ENCODE measurements around the gene EPS8.
A peak's percentile ranks its signal among the peaks of the same experiment; 100 is the strongest.
"Not testable (repeated sequence)": the region's sequence is repeated elsewhere in the genome, so short reads cannot be mapped to it uniquely, and the experiment has no call there.

The EPS8 gene

DNA sequence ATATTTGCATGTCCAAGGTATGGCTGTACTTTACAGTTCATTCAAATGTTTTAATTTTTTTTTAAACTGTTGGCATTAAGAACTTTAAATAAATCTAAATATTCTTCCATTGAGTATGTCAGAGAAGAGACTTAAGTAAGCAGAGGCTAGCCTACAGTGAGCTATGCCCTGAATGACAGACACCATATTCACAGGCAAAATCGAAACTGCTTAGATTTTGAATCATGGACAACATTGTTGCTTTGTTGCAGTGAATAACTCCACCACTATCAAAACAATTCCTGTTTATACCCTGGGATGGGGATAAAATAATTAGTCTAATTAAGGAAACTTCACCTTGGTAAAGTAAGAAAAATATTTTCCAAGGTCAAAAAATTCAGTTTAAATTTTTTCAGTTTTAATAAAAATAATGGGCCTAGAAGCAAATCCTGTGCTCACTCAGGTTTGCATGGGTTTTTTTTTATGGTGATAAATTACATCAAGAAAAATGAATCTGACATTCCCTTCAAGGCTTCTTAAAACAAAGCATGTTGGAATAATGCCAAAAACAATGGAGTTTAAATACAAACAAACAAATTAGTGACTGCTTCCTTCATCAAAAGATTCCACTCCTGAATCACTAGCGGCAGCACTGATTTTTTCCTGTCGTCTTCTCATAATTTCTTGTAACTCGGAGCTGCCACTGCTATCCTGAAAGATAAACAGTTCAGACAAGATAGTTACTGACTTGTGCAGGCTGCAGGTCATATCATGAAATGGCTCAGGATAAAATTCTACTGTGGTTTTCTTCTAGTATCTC, 168.2 kb downstream of the EPS8 start:
- no peak overlapping the region for H3K4me3 ChIP-seq (ENCODE audit: low read length)
- no peaks in the 10 kb centered on the region for H3K36me3 ChIP-seq (replicated peaks; ENCODE audit: insufficient read depth, low read length)

DNA sequence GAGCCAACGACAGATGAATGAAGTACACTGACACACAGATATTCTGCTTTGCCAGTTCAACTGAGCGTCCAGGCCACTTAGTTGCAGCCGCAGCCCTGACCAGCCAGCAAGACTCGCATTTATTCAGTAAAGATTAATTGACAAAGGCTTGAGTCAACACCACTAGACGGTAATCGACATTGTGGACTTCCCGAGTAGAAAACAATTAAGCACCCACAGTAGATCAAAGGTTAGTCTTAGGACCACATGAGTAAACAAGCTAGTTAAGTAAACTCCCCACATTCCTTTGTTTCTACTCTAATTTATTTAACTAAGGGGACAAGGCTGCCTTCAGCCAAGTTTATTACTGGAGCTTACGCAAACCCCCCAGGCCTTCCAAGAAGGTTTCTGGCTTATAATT, 172.7 kb downstream of the EPS8 start:
- DNase-seq; H2AFZ ChIP-seq (ENCODE audit: low read length); H3K4me1 ChIP-seq (ENCODE audit: low read length); H4K20me1 ChIP-seq (ENCODE audit: insufficient read depth, low read length); H3K4me2 ChIP-seq (ENCODE audit: low read depth, low read length); H3F3A ChIP-seq (ENCODE audit: insufficient read depth, low read length); H3K9me2 ChIP-seq (replicated peaks; ENCODE audit: insufficient read depth, low read length); H3K9ac ChIP-seq (ENCODE audit: low read length); H3K4me3 ChIP-seq (ENCODE audit: low read length); H3K36me3 ChIP-seq (replicated peaks; ENCODE audit: insufficient read depth, low read length); H3K27me3 ChIP-seq (replicated peaks; ENCODE audit: insufficient read depth, low read length); H3K27ac ChIP-seq (ENCODE audit: low read length); H3K9me3 ChIP-seq (replicated peaks; ENCODE audit: insufficient read depth, low read length); H3K79me2 ChIP-seq (ENCODE audit: low read length): not testable (repeated sequence)

More for the DNA sequence above, 168.2 kb downstream of the EPS8 start:
- Histone ChIP-seq H2AFZ (ENCODE audit: low read length) (no peak overlapping the region), H4K20me1 (ENCODE audit: insufficient read depth, low read length) (no peaks in the 10 kb centered on the region), H3F3A (ENCODE audit: insufficient read depth, low read length) (no peaks in the 10 kb centered on the region), H3K4me2 (ENCODE audit: low read depth, low read length) (no peak overlapping the region), H3K9me2 (replicated peaks; ENCODE audit: insufficient read depth, low read length) (no peaks in the 10 kb centered on the region), H3K27ac (ENCODE audit: low read length) (no peak overlapping the region), H3K4me1 (ENCODE audit: low read length) (no peaks in the 10 kb centered on the region), H3K79me2 (ENCODE audit: low read length) (no peaks in the 10 kb centered on the region), H3K27me3 (replicated peaks; ENCODE audit: insufficient read depth, low read length) (no peaks in the 10 kb centered on the region), H3K9ac (ENCODE audit: low read length) (no peak overlapping the region), H3K9me3 (replicated peaks; ENCODE audit: insufficient read depth, low read length) (no peaks in the 10 kb centered on the region)
- TF ChIP-seq, protein P1, sequence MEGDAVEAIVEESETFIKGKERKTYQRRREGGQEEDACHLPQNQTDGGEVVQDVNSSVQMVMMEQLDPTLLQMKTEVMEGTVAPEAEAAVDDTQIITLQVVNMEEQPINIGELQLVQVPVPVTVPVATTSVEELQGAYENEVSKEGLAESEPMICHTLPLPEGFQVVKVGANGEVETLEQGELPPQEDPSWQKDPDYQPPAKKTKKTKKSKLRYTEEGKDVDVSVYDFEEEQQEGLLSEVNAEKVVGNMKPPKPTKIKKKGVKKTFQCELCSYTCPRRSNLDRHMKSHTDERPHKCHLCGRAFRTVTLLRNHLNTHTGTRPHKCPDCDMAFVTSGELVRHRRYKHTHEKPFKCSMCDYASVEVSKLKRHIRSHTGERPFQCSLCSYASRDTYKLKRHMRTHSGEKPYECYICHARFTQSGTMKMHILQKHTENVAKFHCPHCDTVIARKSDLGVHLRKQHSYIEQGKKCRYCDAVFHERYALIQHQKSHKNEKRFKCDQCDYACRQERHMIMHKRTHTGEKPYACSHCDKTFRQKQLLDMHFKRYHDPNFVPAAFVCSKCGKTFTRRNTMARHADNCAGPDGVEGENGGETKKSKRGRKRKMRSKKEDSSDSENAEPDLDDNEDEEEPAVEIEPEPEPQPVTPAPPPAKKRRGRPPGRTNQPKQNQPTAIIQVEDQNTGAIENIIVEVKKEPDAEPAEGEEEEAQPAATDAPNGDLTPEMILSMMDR (IDR thresholded peaks at IDR 0.05; ENCODE audit: low read length): no peak
- TF ChIP-seq EZH2phosphoT487 (IDR thresholded peaks at IDR 0.05; ENCODE audit: low read length) (no peak), EZH2 (optimal IDR thresholded peaks at IDR 0.05; ENCODE audit: low read depth, low read length) (no peak)
- peak; percentile 18 for DNase-seq

DNA sequence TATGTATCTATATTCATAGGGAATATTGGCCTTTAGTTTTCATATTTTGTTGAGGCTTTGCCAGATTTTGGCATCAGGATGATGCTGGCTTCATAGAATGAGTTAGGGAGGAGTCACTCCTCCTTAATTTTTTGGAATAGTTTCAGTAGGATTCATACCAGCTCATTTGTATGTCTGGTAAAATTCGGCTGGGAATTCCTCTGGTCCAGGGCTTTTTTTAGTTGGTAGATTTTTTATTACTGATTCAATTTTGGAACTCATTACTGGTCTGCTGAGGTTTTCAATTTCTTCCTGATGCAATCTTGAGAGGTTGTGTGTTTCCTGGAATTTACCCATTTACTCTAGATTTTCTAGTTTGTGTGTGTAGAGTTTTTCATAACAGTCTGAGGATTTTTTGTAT, 175.2 kb downstream of the EPS8 start:
- Histone ChIP-seq H3K4me1 (ENCODE audit: low read length) (no peaks in the 10 kb centered on the region), H4K20me1 (ENCODE audit: insufficient read depth, low read length) (no peaks in the 10 kb centered on the region), H3K4me2 (ENCODE audit: low read depth, low read length) (no peak overlapping the region), H3F3A (ENCODE audit: insufficient read depth, low read length) (no peaks in the 10 kb centered on the region), H3K27me3 (replicated peaks; ENCODE audit: insufficient read depth, low read length) (no peaks in the 10 kb centered on the region), H3K9me2 (replicated peaks; ENCODE audit: insufficient read depth, low read length) (no peaks in the 10 kb centered on the region), H3K9ac (ENCODE audit: low read length) (no peak overlapping the region), H3K79me2 (ENCODE audit: low read length) (no peaks in the 10 kb centered on the region), H3K36me3 (replicated peaks; ENCODE audit: insufficient read depth, low read length) (no peaks in the 10 kb centered on the region), H2AFZ (ENCODE audit: low read length) (no peak overlapping the region), H3K9me3 (replicated peaks; ENCODE audit: insufficient read depth, low read length) (no peaks in the 10 kb centered on the region), H3K4me3 (ENCODE audit: low read length) (no peak overlapping the region), H3K27ac (ENCODE audit: low read length) (no peak overlapping the region)
- TF ChIP-seq EZH2phosphoT487 (IDR thresholded peaks at IDR 0.05; ENCODE audit: low read length) (no peak), EZH2 (optimal IDR thresholded peaks at IDR 0.05; ENCODE audit: low read depth, low read length) (no peak)
- TF ChIP-seq, protein P1 (IDR thresholded peaks at IDR 0.05; ENCODE audit: low read length): no peak
- DNase-seq: no peak

DNA sequence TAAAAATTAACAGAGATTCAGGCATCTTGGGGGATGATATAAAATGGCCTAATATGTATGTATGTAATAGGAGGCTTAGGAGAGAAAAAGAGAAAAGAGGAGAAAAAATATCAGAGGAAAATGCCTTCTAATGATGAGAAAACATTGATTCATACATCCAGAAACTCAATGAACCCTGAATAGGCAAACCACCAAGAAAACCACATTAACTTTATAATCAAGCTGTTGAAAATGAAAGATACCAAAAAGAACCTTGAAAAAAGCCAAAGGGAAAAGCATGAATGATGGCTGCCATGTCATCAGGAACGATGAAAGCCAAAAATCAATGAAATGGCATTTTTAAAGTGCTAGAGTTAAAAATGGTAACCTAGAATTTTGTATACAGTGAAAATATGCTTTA, 180.2 kb downstream of the EPS8 start:
- H2AFZ ChIP-seq (ENCODE audit: low read length): no peak overlapping the region
- H3K9ac ChIP-seq (ENCODE audit: low read length): no peak overlapping the region

More for the DNA sequence above, 180.2 kb downstream of the EPS8 start:
- Histone ChIP-seq H3K36me3 (replicated peaks; ENCODE audit: insufficient read depth, low read length) (no peaks in the 10 kb centered on the region), H3K4me3 (ENCODE audit: low read length) (no peak overlapping the region), H3K9me3 (replicated peaks; ENCODE audit: insufficient read depth, low read length) (no peaks in the 10 kb centered on the region), H3K27ac (ENCODE audit: low read length) (no peak overlapping the region), H3K4me2 (ENCODE audit: low read depth, low read length) (no peak overlapping the region), H4K20me1 (ENCODE audit: insufficient read depth, low read length) (no peaks in the 10 kb centered on the region), H3K79me2 (ENCODE audit: low read length) (no peaks in the 10 kb centered on the region), H3K9me2 (replicated peaks; ENCODE audit: insufficient read depth, low read length) (no peaks in the 10 kb centered on the region), H3F3A (ENCODE audit: insufficient read depth, low read length) (no peaks in the 10 kb centered on the region), H3K4me1 (ENCODE audit: low read length) (no peaks in the 10 kb centered on the region), H3K27me3 (replicated peaks; ENCODE audit: insufficient read depth, low read length) (no peaks in the 10 kb centered on the region)
- TF ChIP-seq EZH2phosphoT487 (IDR thresholded peaks at IDR 0.05; ENCODE audit: low read length) (no peak), EZH2 (optimal IDR thresholded peaks at IDR 0.05; ENCODE audit: low read depth, low read length) (no peak)
- TF ChIP-seq, protein P1 (IDR thresholded peaks at IDR 0.05; ENCODE audit: low read length): no peak
- DNase-seq: no peak

Data from MM.1S (cell line).